HFF-Myc (cell line): ENCODE data around the gene MYG1.
"Not testable (repeated sequence)": the region's sequence is repeated elsewhere in the genome, so short reads cannot be mapped to it uniquely, and the experiment has no call there.

Experiments used
- DNase-seq: peaks from one replicate; pipeline ENCODE4 v3.0.0-alpha.2; 2011; ENCODE audit warnings: low read depth; ENCODE audit errors: extremely low read depth
- H3K4me3 ChIP-seq: replicated peaks from 2 replicates; pipeline ENCODE4 v1.5.1; 2011; ENCODE audit warnings: low read depth, mild to moderate bottlenecking, control low read depth, low read length
- TF ChIP-seq, protein P1 (sequence below): IDR thresholded peaks from 2 replicates; pipeline ENCODE4 v1.5.1; 2012; ENCODE audit warnings: mild to moderate bottlenecking, low read depth, low read length, control low read depth; ENCODE audit errors: missing control alignments

Gene MYG1

GRCh38 chr12:53295070-53295890 lies 4.2 kb upstream of the MYG1 start, which contains the start of gene PFDN5:
Gene PFDN5 (plus strand): TSS chr12:53295542. CDS start chr12:53295568, 26 bp downstream.
- TF ChIP-seq, protein P1, sequence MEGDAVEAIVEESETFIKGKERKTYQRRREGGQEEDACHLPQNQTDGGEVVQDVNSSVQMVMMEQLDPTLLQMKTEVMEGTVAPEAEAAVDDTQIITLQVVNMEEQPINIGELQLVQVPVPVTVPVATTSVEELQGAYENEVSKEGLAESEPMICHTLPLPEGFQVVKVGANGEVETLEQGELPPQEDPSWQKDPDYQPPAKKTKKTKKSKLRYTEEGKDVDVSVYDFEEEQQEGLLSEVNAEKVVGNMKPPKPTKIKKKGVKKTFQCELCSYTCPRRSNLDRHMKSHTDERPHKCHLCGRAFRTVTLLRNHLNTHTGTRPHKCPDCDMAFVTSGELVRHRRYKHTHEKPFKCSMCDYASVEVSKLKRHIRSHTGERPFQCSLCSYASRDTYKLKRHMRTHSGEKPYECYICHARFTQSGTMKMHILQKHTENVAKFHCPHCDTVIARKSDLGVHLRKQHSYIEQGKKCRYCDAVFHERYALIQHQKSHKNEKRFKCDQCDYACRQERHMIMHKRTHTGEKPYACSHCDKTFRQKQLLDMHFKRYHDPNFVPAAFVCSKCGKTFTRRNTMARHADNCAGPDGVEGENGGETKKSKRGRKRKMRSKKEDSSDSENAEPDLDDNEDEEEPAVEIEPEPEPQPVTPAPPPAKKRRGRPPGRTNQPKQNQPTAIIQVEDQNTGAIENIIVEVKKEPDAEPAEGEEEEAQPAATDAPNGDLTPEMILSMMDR: no peak
- peak; percentile 73 for DNase-seq
- peak within 1 kb of the TSS; percentile 99 for H3K4me3 ChIP-seq

GRCh38 chr12:53295891-53296219 lies 3.6 kb upstream of the MYG1 start:
- no peak for DNase-seq
- TF ChIP-seq, protein P1: no peak
- peak overlapping the region; percentile 99 for H3K4me3 ChIP-seq

GRCh38 chr12:53297106-53297505 lies 2.4 kb upstream of the MYG1 start:
- DNase-seq, H3K4me3 ChIP-seq: not testable (repeated sequence)

- no peak for DNase-seq
- 0 out of 2 replicates have a peak overlapping the region, but pooled peaks have one; percentile 2 for H3K4me3 ChIP-seq
- TF ChIP-seq, protein P1: no peak
These were observed 1.3 kb upstream of the MYG1 start for GRCh38 chr12:53298164-53298563.

GRCh38 chr12:53299101-53299453 lies 418 bp upstream of the MYG1 start:
- DNase-seq: no peak
- H3K4me3 ChIP-seq: peak overlapping the region; percentile 66
- TF ChIP-seq, protein P1: no peak

GRCh38 chr12:53300187-53300586 lies 692 bp downstream of the MYG1 start:
- DNase-seq: no peak
- TF ChIP-seq, protein P1: no peak
- peak overlapping the region; percentile 66 for H3K4me3 ChIP-seq

DNA sequence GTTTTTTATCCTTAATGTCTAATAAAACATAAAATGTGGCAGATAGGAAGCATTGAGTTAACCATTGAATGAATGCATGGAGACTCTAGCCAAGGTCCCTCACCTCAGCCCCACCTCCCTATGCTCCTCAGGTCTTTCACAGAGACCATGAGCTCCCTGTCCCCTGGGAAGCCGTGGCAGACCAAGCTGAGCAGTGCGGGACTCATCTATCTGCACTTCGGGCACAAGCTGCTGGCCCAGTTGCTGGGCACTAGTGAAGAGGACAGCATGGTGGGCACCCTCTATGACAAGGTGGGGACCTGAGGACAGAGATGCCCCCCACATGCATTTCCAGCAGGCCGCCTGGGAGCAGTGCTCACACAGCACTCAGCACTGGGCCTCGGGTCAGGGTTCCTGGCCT lies 3.4 kb downstream of the MYG1 start:
- TF ChIP-seq, protein P1: no peak
- no peak overlapping the region for H3K4me3 ChIP-seq

More for the DNA sequence above, 3.4 kb downstream of the MYG1 start:
- DNase-seq: no peak
